ENCODE data around the gene GATA2.

GATA2 gene

DNA sequence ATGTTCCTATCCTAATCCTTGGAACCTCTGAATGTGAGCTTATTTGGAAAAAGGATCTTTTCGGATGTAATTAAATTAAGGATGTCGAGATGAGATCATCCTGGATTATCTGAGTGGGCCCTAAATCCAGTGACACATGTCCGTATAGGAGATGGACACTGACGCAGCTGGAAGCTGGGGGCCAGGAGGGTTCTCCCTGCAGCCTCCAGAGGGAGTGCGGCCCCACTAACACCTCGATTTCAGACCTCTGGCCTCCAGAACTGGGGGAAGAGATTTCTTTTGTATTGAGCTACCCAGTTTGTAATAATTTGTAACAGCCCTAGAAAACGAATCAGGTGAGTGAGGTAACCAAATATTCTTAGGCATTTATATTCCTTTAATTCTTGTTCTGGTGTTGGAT lies 28.8 kb downstream of the GATA2 start:
- no peak for TF ChIP-seq CTCF (conservative IDR thresholded peaks at IDR 0.05; ENCODE audit: control insufficient read depth, insufficient read depth, low read depth, low read length)
- no peak for DNase-seq (ENCODE audit: low read depth)
- H3K4me3 ChIP-seq (ENCODE audit: control insufficient read depth, low read depth, low read length) = no peak overlapping the region

- no peak for DNase-seq (ENCODE audit: low read depth)
- TF ChIP-seq CTCF (conservative IDR thresholded peaks at IDR 0.05; ENCODE audit: control insufficient read depth, insufficient read depth, low read depth, low read length) = no peak
- no peak overlapping the region for H3K4me3 ChIP-seq (ENCODE audit: control insufficient read depth, low read depth, low read length)
These were observed 29.2 kb downstream of the GATA2 start for GRCh38 chr3:128463771-128464170.

DNA sequence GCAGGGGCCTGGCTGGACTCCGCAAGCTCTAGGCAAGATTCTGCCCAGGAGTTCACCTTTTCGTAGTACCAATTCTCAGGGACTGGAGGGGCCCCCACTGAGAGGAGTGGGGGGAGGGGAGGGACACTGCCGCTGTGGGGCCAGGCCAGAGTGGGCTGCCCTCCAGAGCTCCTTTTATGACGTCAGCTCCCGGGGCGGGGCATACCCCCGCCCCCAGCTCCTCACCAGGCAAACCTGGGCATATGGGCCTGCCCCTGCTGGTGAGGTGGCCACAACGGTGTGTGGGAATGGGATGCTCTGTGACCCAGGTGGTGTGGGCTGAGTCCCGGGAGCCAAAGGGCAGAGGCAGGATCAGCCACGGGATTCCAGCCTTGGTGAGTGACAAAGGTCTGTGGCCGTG lies 29.6 kb downstream of the GATA2 start:
- no peak for TF ChIP-seq CTCF (conservative IDR thresholded peaks at IDR 0.05; ENCODE audit: control insufficient read depth, insufficient read depth, low read depth, low read length)
- no peak for DNase-seq (ENCODE audit: low read depth)
- H3K4me3 ChIP-seq (ENCODE audit: control insufficient read depth, low read depth, low read length) = no peak overlapping the region

GRCh38 chr3:128462931-128463330 lies 30.1 kb downstream of the GATA2 start:
- no peak overlapping the region for H3K4me3 ChIP-seq (ENCODE audit: control insufficient read depth, low read depth, low read length)
- DNase-seq (ENCODE audit: low read depth) = no peak
- TF ChIP-seq CTCF (conservative IDR thresholded peaks at IDR 0.05; ENCODE audit: control insufficient read depth, insufficient read depth, low read depth, low read length) = no peak

- no peak for TF ChIP-seq CTCF (conservative IDR thresholded peaks at IDR 0.05; ENCODE audit: control insufficient read depth, insufficient read depth, low read depth, low read length)
- no peak for DNase-seq (ENCODE audit: low read depth)
- no peak overlapping the region for H3K4me3 ChIP-seq (ENCODE audit: control insufficient read depth, low read depth, low read length)
These were observed 30.6 kb downstream of the GATA2 start for GRCh38 chr3:128462341-128462910.

GRCh38 chr3:128461731-128462130 lies 31.3 kb downstream of the GATA2 start:
- no peak overlapping the region for H3K4me3 ChIP-seq (ENCODE audit: control insufficient read depth, low read depth, low read length)
- TF ChIP-seq CTCF (conservative IDR thresholded peaks at IDR 0.05; ENCODE audit: control insufficient read depth, insufficient read depth, low read depth, low read length) = no peak
- no peak for DNase-seq (ENCODE audit: low read depth)

DNA sequence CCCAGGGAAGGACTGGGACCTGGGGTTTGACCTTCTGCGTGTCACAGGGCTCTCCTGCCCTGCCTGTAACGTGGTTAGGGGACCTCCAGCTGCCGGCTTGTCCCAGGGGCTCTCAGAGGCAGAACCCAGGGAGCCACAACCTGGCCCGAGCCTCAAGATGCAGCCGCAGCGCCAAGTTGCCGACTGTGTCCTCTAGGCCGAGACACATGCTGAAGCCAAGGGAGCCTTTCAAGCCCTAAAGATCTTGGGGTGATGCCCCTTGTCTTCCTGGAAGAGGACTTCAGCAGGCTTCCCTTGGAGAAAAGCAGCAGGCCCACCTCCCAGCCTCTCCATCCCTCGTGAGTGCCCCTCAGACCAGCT lies 33.6 kb downstream of the GATA2 start:
- DNase-seq (ENCODE audit: low read depth) = no peak
- no peak for TF ChIP-seq CTCF (conservative IDR thresholded peaks at IDR 0.05; ENCODE audit: control insufficient read depth, insufficient read depth, low read depth, low read length)
- H3K4me3 ChIP-seq (ENCODE audit: control insufficient read depth, low read depth, low read length) = no peak overlapping the region

Data from fibroblast of mammary gland (primary cell).